Activated CD4-positive, alpha-beta T cell treated with anti-CD3 and anti-CD28 coated beads for 1 hour (primary cell): ENCODE measurements around the gene JMJD1C.
"Not testable (repeated sequence)": the region's sequence is repeated elsewhere in the genome, so short reads cannot be mapped to it uniquely, and the experiment has no call there.

Experiments used
- DNase-seq: peaks from one replicate; pipeline ENCODE4 v3.0.0-alpha.2; 2020

JMJD1C gene

DNA sequence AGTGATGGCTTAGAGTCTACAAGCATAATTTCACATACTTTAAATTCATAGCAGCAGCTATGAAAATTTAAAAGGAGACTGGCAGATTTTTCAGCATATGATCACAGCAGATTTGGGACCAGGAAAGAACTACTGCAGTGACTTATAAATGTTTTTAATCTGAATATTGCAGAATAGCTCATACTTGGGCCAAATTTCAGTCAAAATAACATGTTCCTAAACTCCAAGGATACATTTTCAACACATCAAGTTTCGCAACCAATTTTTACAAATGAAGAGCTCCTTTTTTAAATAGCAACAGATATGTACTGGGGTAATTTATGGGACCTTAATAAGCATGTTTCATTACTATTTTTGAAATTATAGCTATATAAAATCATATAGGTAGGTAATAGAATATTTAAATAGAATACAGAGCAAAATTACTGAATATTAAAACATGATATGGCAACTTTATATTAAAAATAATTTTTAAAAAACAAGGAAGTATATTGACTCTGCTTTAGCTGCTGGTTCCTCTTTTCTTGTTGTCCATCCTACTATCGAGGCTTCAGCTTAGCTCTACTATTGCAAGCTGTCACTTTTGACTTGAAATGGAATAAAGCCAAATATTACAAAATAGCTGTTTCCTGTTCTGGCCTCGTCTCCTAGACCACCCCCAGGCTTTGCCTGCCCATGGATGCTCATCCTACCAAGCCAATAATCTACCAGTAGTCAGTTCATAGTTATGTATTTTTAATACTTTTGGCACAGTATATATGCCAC lies 209.6 kb downstream of the JMJD1C start:
- DNase-seq: no peak

DNA sequence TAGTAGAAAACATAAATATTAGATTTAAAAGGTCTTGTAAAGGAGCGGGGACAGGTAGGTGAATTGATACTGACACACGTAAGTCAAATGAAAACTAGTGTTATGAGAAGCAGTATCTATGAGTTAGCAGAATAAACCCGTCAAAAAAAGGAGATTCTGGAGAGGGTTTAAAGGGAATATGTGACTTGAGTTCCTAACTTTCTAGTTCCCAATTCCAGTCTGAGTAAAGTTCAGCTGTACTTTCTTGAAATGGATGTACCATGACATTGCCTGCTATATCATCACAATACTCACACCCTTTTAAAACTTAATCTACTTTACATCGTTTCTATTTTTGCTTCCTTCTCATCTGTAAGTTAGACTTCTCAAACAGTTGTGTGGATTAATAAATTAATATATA lies 210.5 kb downstream of the JMJD1C start:
- DNase-seq: no peak

DNA sequence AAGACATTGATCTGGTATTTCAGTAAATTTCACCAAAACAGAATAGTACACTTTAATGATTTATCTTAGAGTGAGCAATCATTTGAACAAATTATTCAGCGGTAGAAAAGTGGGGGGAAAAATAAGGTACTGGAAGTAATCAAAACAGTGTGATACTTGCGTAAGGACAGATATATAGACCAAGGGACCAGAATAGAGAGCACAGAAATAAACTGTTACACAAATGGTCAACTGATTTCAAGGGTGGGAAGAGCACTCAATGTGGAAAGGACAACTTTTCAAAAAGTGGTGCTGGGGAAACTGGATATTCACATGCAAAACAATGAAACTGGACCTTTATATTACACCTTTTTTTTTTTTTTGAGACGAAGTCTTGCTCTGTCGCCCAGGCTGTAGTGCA lies 212.7 kb downstream of the JMJD1C start:
- DNase-seq: no peak

DNA sequence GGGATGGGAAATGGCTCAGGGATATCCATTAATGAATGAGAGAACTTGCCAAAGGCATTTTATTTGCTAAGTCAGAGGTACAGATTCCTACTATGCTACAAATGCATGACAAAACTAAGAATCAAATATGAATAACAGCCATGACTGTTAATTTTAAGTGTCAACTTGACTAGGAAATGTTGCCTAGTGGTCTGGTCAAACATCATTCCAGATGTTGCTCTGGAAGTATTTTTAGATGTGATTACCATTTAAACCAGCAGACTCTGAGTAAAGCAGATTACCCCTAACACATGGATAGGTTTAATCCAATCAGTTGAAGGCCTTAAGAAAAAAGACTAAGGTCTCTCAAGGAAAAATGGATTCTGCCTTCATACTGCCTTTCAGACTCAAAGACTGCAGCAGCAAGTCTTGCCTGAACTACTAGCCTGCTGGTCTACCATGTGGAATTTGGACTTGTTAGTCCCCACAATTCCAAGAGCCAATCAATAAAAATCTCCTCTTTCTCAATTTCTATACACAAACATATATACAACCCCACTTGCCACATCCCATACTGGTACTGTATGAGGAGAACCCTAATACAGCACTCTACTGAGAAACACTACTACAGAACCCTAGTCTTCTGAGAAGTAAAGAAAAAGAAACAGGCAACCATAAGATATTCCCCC lies 213.5 kb downstream of the JMJD1C start:
- DNase-seq: no peak

DNA sequence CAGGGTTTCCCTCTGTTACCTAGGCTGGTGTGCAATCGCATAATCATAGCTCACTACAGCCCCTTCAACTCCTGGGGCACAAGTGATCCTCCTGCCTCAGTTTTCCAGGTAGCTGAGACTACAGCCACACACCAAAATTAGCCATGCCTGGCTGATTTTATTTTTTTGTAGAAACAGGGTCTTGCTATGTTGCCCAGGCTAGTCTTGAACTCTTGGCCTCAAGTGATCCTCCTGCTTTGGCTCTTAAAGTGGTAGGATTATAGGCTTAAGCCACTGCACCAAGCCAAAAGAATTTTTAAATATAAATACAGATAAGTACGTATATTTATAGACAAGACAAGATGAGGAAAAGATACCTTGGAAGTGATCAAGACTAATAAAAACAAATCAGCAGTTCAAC lies 215.7 kb downstream of the JMJD1C start:
- no peak for DNase-seq

DNA sequence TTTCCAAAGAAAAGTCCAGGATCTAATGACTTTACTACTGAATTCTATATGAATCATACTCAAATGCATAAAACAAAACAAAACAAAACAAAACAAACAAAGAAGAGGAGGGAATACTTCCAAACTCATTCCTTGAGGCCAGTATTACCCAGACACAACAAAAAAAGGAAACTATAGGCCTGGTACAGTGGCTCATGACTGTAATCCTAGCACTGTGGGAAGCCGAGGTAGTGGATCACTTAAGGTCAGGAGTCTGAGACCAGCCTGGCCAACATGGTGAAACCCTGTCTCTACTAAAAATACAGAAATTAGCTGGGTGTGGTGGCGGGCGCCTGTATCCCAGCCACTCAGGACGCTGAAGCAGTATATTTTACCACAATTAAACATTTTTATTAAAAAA lies 218.0 kb downstream of the JMJD1C start:
- DNase-seq: no peak

DNA sequence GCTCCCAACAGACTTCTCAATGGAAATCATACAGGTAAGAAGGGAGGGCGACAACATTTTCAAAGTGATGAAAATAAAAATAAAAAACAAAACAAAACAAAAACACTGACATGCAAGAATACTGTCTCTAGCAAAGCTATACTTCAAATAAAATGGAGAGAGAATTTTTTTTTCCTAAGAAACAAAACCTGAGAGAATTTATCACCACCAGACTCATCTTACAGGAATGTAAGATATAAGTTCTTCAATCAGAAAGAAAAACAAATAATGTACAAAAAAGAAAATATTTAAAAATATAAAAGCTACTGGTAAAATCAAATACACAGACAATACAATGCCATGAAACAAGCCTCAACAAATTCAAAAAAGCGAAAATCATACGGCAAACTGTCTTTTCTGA lies 219.4 kb downstream of the JMJD1C start:
- DNase-seq: no peak

DNA sequence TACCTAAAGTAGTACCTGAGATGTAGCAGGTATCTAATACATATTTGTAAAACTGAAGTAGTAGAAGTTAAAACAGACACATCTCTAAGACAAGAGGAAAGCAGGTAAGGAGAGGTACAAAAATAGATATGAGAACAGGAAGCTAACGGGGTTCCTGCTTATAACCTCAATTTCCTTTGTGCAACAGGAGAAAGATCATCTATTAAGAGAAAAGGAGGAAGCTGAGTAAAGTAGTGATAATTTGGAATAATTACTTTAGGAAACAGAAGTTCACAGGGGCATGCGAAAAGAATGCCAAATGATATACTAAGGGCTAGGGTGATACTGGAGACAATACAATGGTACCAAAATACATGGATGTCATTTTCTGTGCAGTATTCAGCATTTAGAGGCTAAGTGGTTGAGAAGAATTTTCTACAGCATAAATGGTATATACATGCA lies 223.9 kb downstream of the JMJD1C start:
- DNase-seq: no peak

DNA sequence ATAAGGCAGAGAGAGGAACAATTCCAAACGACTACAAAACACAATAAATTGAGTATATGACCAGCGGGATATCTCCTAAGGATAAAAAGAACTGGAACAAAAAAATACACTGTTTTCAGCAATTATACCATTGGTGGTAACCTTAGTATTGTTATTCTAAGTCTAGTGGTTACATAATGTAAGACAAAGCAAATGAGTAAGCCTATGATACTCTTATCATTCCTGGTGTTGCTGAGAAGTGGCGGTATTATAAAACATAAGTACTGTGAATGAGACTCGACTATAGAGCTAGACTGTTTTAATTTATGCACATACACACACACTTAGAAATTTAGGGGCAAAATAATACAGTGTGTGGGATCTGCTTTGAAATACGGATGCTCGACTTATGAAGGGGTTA lies 225.0 kb downstream of the JMJD1C start:
- DNase-seq: no peak

DNA sequence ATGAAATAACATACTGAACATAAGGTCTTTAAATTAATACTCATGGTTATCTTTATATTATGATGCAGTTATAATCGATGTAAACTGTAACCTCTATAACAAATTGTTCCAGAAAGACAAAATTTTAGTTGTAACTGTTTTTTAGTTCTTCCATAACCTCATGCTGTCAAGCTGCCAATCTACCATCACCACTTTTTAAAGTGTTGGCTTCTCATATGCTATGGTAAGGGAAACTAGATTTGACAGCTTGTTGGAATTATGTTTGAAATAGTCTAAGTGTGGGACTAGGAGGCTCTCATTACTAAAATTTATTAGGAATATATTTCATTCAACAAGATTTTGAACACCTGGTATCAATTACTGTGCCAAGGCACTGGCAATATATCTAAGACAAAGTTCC lies 227.3 kb downstream of the JMJD1C start:
- no peak for DNase-seq

DNA sequence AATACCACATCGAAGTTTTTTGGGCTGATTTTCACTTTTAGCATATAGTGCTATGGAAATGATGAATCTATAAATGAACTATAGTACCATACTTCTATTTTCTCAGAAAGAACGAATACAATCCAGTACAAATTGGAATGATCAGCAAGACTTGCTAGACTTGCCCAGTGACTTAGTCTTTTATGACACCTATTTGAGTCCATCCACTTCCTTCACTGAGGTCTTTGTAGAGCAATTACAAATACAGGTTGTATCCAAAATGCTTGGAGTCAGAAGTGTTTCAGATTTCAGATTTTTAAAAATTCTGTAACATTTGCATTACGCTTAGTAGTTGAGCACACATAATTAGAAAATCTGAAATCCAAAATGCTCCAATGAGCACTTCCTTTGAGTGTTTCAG lies 228.4 kb downstream of the JMJD1C start:
- DNase-seq: no peak

DNA sequence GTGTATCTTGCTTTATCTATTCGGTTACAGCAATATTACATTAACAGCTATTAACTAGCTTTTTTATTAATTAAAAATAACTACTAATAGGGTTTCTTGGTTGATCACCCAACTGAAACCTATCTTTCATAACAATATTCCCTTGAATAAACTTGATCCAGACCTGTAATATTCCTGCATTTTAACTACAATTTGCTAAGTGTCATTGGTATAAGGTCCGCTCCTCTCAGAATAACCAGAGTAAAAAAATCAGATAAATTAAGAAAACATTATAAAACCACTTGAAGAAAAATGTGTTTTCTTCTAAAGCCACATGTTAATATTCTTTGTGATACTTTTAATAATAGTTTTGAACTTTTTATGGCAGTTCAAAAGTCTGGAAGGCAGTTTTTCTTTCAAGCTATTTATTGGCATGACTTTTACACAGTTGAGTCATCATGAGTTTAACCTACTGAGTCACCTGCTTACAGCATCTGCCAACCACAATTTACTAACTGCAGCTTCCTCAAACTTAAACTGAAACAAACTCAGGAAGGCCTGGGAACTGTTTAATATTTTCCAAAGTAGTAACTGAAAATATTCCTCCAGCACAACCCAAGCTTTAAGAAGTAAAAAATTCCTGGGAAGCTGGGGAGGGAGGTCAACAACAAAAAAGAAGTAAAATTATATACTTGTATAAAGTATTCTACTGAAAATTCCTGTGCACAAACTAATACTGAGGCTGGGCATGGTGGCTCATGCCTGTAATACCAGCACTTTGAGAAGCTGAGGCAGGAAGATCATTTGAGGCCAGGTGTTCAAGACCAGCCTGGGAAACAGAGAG lies 229.5 kb downstream of the JMJD1C start:
- no peak for DNase-seq

DNA sequence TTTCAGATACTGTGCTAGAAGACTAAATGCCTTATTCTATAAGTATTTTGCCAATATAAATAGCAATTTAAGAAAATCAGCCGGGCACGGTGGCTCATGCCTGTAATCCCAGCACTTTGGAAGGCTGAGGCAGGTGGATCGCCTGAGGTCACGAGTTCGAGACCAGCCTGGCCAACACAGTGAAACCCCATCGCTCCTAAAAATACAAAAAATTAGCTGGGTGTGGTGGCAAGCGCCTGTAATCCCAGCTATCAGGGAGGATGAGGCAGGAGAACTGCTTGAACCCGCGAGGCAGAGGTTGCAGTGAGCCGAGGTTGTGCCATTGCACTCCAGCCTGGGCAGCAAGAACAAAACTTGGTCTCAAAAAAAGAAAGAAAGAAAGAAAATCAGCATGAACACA lies 230.6 kb downstream of the JMJD1C start:
- not testable (repeated sequence) for DNase-seq

DNA sequence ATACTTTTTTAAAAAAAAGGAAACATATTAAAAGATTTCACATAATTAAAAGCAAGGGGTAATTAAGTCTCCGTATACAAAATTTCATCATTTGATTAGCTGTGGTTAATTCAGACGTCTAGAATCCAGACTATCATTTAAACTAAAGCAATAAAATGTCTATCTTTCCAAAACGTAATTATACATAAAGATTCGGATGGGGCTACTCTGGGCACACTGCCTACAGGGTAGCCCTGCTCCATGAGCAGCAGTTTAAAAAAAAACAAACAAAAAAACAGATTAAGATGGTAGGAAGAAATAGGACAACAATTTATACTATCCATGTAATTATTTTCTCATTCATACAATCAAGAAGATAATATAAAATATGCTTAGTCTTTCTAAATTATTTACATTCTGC lies 236.6 kb downstream of the JMJD1C start:
- DNase-seq: no peak

DNA sequence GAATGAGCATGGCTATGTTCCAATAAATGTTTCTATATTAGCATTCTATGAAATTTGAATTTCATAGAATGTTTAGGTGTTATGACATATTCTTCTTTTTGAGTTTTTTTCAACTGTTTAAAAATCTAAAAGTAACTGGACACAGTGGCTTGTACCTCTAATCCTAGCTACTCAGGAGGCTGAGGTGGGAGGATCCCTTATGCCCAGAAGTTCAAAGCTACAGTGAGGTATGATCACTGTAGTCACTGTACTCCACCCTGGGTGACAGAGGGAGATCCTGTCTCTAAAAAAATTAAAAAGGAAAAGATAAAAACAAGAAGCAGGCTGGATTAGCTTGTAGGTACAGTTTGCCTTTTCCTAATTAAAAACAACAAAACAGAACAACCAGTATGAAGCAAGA lies 237.5 kb downstream of the JMJD1C start:
- no peak for DNase-seq

DNA sequence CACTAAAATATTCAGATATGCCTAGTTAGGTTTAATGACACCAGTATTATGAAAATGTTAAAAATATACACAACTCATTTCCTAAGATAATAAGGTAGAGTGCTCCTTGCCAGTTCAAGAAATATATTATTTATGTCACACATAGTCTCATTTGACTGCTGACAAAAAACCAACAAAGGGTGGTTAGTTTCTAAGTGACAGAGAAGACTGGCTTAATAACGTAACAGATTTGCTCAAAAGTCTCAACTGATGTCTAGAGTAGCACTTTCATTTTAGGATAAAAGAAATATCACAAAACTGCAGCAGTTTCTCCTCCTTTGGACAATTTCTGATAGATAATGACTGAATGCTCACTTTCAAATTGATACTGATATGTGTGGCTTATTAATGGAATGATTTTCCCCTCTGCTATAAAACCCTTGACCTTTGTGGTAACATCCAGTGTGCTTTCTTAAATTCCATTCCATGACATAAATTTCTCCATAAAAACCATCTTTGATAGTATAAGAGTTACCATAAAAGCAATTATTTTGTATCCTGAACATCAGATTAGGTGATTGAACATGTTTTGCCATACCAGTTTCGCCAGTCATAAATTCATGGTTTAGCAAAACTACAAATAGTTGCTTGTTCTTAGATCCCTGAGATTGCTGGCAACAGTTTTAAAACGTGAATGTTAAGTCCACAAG lies 238.4 kb downstream of the JMJD1C start:
- no peak for DNase-seq

DNA sequence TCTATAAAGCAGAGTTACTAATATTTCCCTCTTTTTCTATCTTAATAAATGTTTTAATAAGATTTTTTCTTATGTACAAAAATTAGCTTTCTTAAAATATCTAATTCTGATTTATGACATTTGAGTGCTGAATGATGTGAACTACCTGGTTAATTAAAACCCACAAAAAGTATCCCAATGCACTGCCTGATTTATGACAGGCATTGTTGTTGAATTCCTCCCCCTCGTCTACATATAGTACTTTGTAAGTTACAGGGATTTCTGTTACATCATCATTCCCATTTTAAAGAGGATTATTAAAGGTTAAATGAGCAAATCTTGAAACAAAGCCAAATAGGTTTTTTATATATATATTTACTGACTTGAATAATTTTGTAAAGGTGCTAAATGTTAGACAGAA lies 241.5 kb downstream of the JMJD1C start:
- DNase-seq: no peak

DNA sequence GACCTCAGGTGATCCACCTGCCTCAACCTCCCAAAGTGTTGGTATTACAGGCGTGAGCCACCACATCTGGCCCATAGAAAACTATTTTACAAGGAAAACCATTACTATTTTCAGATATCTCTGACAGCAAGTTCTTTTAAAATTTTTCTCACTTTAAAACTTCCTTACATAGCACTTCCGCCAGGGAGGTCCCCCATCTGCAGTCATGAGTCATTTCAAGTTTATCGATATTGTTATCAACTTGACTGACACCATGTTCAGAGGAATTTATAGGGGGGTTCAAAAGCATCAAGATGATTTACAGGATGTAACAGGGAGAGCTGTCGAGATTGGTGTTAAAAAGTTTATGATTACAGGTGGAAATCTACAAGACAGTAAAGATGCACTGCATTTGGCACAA lies 243.8 kb downstream of the JMJD1C start:
- DNase-seq: no peak

DNA sequence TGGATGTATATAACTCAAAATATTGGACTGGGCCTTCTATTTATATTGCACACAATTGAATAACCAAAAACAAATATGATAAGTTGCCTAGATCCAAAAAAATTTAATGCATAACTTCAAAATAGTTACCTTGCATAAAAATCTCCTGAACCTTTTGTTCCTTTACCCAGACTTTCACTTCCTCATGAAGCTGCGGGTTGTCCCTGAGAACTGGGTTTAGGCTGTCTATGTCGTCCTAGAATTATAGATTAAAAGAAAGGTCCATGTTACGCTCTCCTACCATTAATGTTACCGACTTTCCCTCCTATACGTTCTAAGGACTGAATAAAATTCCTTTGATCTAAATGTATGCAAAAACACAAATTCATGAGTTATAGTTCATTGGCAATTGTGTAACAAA lies 246.0 kb downstream of the JMJD1C start:
- DNase-seq: no peak

DNA sequence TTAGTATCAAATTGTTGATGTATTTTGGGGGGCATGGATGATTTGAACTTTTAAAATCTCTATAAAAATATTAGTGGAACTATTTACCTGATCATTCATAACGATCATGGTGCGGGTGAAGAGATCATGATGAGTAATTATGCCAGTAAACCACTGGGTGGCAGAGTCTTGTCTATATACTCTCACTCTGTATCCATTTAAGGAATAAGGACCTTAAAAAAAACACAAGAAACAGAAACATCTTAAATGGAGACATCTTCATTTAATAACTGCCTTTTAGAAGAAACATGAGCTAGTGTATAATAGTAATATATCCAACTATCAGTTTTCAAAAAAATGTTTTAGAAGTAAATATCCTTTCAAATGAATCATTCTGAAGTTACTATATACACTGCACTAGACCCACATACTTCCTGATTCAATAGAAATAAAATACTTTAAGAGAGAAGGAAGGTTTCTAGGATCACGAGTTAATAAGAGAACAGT lies 248.6 kb downstream of the JMJD1C start:
- no peak for DNase-seq

DNA sequence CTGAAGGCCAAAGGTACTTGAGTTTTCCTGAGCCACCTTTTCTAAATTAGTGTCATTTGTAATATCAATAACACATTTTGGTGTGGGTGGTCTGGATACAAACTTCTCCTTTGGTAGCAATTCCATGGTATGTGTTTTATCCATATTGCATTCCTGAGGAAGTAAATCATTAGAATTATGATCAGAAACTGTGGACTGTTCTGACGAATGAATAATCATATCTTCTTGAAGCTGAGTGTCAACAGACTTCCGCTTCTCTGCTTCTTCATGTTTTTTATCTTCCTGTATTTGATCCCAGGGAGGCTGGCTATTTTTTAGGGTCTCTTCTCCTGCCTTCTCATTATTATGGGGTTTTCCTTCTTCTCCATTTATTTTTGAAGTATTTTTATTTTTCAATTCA lies 251.2 kb downstream of the JMJD1C start:
- no peak for DNase-seq

DNA sequence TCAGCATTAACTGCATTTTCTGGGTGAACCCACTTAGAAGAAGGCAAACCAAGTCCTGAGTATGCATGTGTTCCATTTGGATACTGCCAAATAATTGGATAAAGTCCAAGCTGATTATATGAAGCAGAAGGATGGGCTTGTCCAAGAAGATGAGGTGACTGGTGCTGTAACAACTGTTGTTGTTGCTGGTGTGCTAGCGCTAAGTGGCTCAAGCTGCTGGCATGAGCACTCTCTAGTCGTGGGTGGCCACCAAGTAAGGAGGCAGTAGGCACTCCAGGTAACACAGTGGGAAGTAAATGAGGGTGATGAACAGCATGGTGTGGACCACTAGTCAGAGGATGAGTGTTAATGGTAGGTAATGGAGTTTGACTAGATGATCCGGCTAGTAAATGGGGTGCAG lies 252.3 kb downstream of the JMJD1C start:
- no peak for DNase-seq

DNA sequence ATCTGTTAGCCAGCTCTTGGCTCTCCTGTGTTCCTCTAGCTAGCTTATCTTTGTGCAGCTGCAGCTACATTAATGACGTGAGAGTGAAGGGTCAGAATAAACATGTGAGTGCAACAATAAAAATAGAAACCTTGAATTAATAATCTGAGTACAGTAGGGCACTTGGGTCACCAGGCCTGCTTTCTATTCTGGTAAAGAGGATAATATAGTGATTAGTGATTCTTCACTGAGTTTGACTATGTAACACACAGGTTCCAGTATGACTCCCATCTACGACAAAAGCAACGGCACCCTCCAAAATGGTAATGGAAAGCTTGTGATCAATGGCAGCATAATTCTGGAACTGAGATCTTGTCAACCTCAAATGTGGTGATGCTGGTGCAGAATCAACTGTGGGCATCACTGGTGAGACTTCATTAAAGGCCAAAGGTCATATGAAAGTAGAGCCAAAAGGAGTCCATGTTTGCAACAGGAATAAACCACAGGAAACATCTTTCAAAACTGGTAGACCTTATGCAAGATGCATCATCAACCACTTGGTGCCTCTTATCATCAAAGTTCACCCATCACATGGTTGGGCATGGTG lies 255.1 kb downstream of the JMJD1C start:
- no peak for DNase-seq
